HG03460 (cell line): Measurements from ENCODE around the gene MOB3A.
"Not testable (repeated sequence)": the region's sequence is repeated elsewhere in the genome, so short reads cannot be mapped to it uniquely, and the experiment has no call there.

Experiments used
- ATAC-seq: cut with Tn5 transposase; IDR thresholded peaks from one replicate; pipeline ENCODE4 v1.9.1; 2021; ENCODE audit not compliant: unreplicated experiment

The MOB3A gene

GRCh38 chr19:2096034-2096479 lies at the start of gene MOB3A:
Gene MOB3A, minus strand, starts transcription at chr19:2096326. Its CDS starts 17,766 bp downstream, at chr19:2078560.
- peak; percentile 33 for ATAC-seq

- ATAC-seq, result no peak
These were observed 49.7 kb upstream of the MOB3A start for GRCh38 chr19:2145831-2146241.

- no peak for ATAC-seq
These were observed 48.1 kb upstream of the MOB3A start for GRCh38 chr19:2144190-2144589.

GRCh38 chr19:2142173-2142829 lies 46.2 kb upstream of the MOB3A start:
- no peak for ATAC-seq

GRCh38 chr19:2140138-2140569 lies 44.0 kb upstream of the MOB3A start:
- ATAC-seq, result no peak

GRCh38 chr19:2139385-2140137 lies 43.4 kb upstream of the MOB3A start:
- ATAC-seq, result no peak

GRCh38 chr19:2138061-2138728 lies 42.1 kb upstream of the MOB3A start:
- ATAC-seq, result no peak

GRCh38 chr19:2136796-2137195 lies 40.7 kb upstream of the MOB3A start:
- ATAC-seq, result no peak

- no peak for ATAC-seq
These were observed 39.6 kb upstream of the MOB3A start for GRCh38 chr19:2135474-2136402.

- ATAC-seq, result no peak
These were observed 36.8 kb upstream of the MOB3A start for GRCh38 chr19:2132731-2133490.

GRCh38 chr19:2132191-2132590 lies 36.1 kb upstream of the MOB3A start:
- no peak for ATAC-seq

- ATAC-seq, result not testable (repeated sequence)
These were observed 35.2 kb upstream of the MOB3A start for GRCh38 chr19:2131012-2131975.

GRCh38 chr19:2129892-2130770 lies 34.0 kb upstream of the MOB3A start:
- no peak for ATAC-seq

GRCh38 chr19:2129486-2129885 lies 33.4 kb upstream of the MOB3A start:
- ATAC-seq, result no peak

- ATAC-seq, result no peak
These were observed 32.9 kb upstream of the MOB3A start for GRCh38 chr19:2129022-2129421.

GRCh38 chr19:2128252-2128651 lies 32.1 kb upstream of the MOB3A start:
- not testable (repeated sequence) for ATAC-seq

- ATAC-seq, result no peak
These were observed 31.6 kb upstream of the MOB3A start for GRCh38 chr19:2127758-2128157.
